Loucy (cell line): ENCODE results near the gene HORMAD1.
"Not testable (repeated sequence)": the region's sequence is repeated elsewhere in the genome, so short reads cannot be mapped to it uniquely, and the experiment has no call there.

Experiments used
- H2AFZ ChIP-seq: fragments of 200-600 bp; sonication (generic); 2 replicates; pipeline ENCODE4 v1.6.0; 2016; ENCODE audit warnings: antibody characterized with exemption, mild to moderate bottlenecking, low read length, moderate library complexity
- H3F3A ChIP-seq: fragments of 200-600 bp; 2 replicates; pipeline ENCODE4 v1.6.0; 2016; ENCODE audit warnings: antibody characterized with exemption, low read depth, mild to moderate bottlenecking
- H3K27me3 ChIP-seq: fragments of 200-600 bp; sonication (generic); 2 replicates; pipeline ENCODE4 v1.6.1; 2014; ENCODE audit warnings: low read length, mild to moderate bottlenecking; ENCODE audit not compliant: insufficient read depth, poor library complexity, severe bottlenecking
- H3K36me3 ChIP-seq: fragments of 200-600 bp; sonication (generic); 2 replicates; pipeline ENCODE4 v1.6.1; 2016; ENCODE audit warnings: low read length; ENCODE audit not compliant: insufficient read depth
- H3K4me1 ChIP-seq: fragments of 200-600 bp; sonication (generic); 2 replicates; pipeline ENCODE4 v1.5.1; 2014; ENCODE audit warnings: low read length, mild to moderate bottlenecking; ENCODE audit not compliant: insufficient read depth, poor library complexity, severe bottlenecking
- H3K4me2 ChIP-seq: fragments of 200-600 bp; sonication (generic); 2 replicates; pipeline ENCODE4 v1.6.0; 2014; ENCODE audit warnings: antibody characterized with exemption, low read length, low read depth, mild to moderate bottlenecking; ENCODE audit not compliant: poor library complexity, severe bottlenecking
- H3K4me3 ChIP-seq: fragments of 200-600 bp; sonication (generic); 2 replicates; pipeline ENCODE4 v1.5.1; 2014; ENCODE audit warnings: low read length, mild to moderate bottlenecking, mixed read lengths; ENCODE audit not compliant: poor library complexity, severe bottlenecking
- H3K79me2 ChIP-seq: fragments of 200-600 bp; sonication (generic); 2 replicates; pipeline ENCODE4 v1.6.1; 2014; ENCODE audit warnings: low read length; ENCODE audit not compliant: insufficient read depth
- H3K9ac ChIP-seq: fragments of 200-600 bp; sonication (generic); 2 replicates; pipeline ENCODE4 v1.6.0; 2014; ENCODE audit warnings: mild to moderate bottlenecking, low read depth, low read length, moderate library complexity; ENCODE audit not compliant: poor library complexity, severe bottlenecking
- H3K9me2 ChIP-seq: fragments of 200-600 bp; sonication (generic); replicated peaks from 2 replicates; pipeline ENCODE4 v1.6.1; 2016; ENCODE audit warnings: low read depth, low read length, mixed read lengths
- H3K9me3 ChIP-seq: fragments of 200-600 bp; sonication (generic); 2 replicates; pipeline ENCODE4 v1.6.1; 2014; ENCODE audit warnings: mild to moderate bottlenecking, antibody characterized with exemption, low read length, low read depth; ENCODE audit not compliant: insufficient read depth
- H4K20me1 ChIP-seq: fragments of 200-600 bp; sonication (generic); 2 replicates; pipeline ENCODE4 v1.6.0; 2014; ENCODE audit warnings: antibody characterized with exemption, low read length, mild to moderate bottlenecking; ENCODE audit not compliant: insufficient read depth, poor library complexity, severe bottlenecking
- CTCF ChIP-seq: fragments of 200-600 bp; sonication (generic); conservative IDR thresholded peaks from 2 replicates; pipeline ENCODE4 v1.5.1; 2014; ENCODE audit warnings: mild to moderate bottlenecking, antibody characterized with exemption, low read length
- EZH2phosphoT487 ChIP-seq: fragments of 200-600 bp; IDR thresholded peaks from 2 replicates; pipeline ENCODE4 v1.6.1; 2018; ENCODE audit warnings: antibody characterized with exemption, mild to moderate bottlenecking, moderate library complexity, borderline replicate concordance

Gene HORMAD1

GRCh38 chr1:150662811-150663210, 57.9 kb downstream of the HORMAD1 start:
- Histone ChIP-seq H3K9ac (no peak overlapping the region), H3K36me3 (peaks cover 24% of the 10 kb centered on the region; the same call in 1 of the 2 replicates), H3K4me2 (no peak overlapping the region), H3F3A (no peaks in the 10 kb centered on the region), H3K27me3 (no peaks in the 10 kb centered on the region), H2AFZ (no peak overlapping the region), H3K9me3 (no peaks in the 10 kb centered on the region), H3K4me1 (no peaks in the 10 kb centered on the region), H3K9me2 (no peaks in the 10 kb centered on the region), H3K79me2 (no peaks in the 10 kb centered on the region), H3K4me3 (no peak overlapping the region), H4K20me1 (no peaks in the 10 kb centered on the region)
- TF ChIP-seq CTCF (no peak), EZH2phosphoT487 (no peak)

- Histone ChIP-seq H3K27me3 (no peaks in the 10 kb centered on the region), H3K4me2 (no peak overlapping the region), H4K20me1 (no peaks in the 10 kb centered on the region), H3K79me2 (no peaks in the 10 kb centered on the region), H3F3A (no peaks in the 10 kb centered on the region), H3K4me3 (no peak overlapping the region), H3K9me3 (no peaks in the 10 kb centered on the region), H2AFZ (no peak overlapping the region), H3K4me1 (no peaks in the 10 kb centered on the region), H3K9me2 (no peaks in the 10 kb centered on the region), H3K9ac (no peak overlapping the region), H3K36me3 (peaks cover 28% of the 10 kb centered on the region; the same call in 1 of the 2 replicates)
- no peak for TF ChIP-seq EZH2phosphoT487
- TF ChIP-seq CTCF, result no peak
These were observed 59.5 kb downstream of the HORMAD1 start for GRCh38 chr1:150661156-150661555.

GRCh38 chr1:150660584-150660983, 60.1 kb downstream of the HORMAD1 start:
- no peak overlapping the region for H3K9ac ChIP-seq
- no peaks in the 10 kb centered on the region for H3F3A ChIP-seq
- no peaks in the 10 kb centered on the region for H3K79me2 ChIP-seq
- no peaks in the 10 kb centered on the region for H3K27me3 ChIP-seq
- peaks cover 28% of the 10 kb centered on the region; the same call in 1 of the 2 replicates for H3K36me3 ChIP-seq
- H3K4me1 ChIP-seq, result no peaks in the 10 kb centered on the region
- no peaks in the 10 kb centered on the region for H4K20me1 ChIP-seq
- no peaks in the 10 kb centered on the region for H3K9me3 ChIP-seq
- H2AFZ ChIP-seq, result no peak overlapping the region
- no peak overlapping the region for H3K4me3 ChIP-seq
- no peaks in the 10 kb centered on the region for H3K9me2 ChIP-seq
- no peak overlapping the region for H3K4me2 ChIP-seq
- TF ChIP-seq CTCF (no peak), EZH2phosphoT487 (no peak)

- H3K79me2 ChIP-seq, H3K9me3 ChIP-seq, H3F3A ChIP-seq, H3K9ac ChIP-seq, H3K4me1 ChIP-seq, H4K20me1 ChIP-seq, H3K9me2 ChIP-seq, H3K27me3 ChIP-seq, H2AFZ ChIP-seq, H3K4me2 ChIP-seq, H3K4me3 ChIP-seq: not testable (repeated sequence)
- H3K36me3 ChIP-seq, result peaks cover 26% of the 10 kb centered on the region; the same call in 1 of the 2 replicates
These were observed 63.6 kb downstream of the HORMAD1 start for GRCh38 chr1:150657064-150657463.

- H4K20me1 ChIP-seq, H3K27me3 ChIP-seq, H2AFZ ChIP-seq, H3K4me3 ChIP-seq, H3K9ac ChIP-seq, H3K9me2 ChIP-seq, H3K4me2 ChIP-seq, H3K9me3 ChIP-seq, H3K79me2 ChIP-seq, H3K4me1 ChIP-seq, H3F3A ChIP-seq: not testable (repeated sequence)
- peaks cover 13% of the 10 kb centered on the region; the same call in 1 of the 2 replicates for H3K36me3 ChIP-seq
These were observed 66.1 kb downstream of the HORMAD1 start for GRCh38 chr1:150654635-150655034.
